GM18519 (cell line): ENCODE data around the gene DSCAM.
"Not testable (repeated sequence)": the region's sequence is repeated elsewhere in the genome, so short reads cannot be mapped to it uniquely, and the experiment has no call there.

ENCODE experiments used
- ATAC-seq: cut with Tn5 transposase; IDR thresholded peaks from one replicate; pipeline ENCODE4 v1.9.1; 2021; ENCODE audit warnings: mild to moderate bottlenecking, moderate library complexity; ENCODE audit not compliant: unreplicated experiment, low FRiP score

Gene DSCAM

DNA sequence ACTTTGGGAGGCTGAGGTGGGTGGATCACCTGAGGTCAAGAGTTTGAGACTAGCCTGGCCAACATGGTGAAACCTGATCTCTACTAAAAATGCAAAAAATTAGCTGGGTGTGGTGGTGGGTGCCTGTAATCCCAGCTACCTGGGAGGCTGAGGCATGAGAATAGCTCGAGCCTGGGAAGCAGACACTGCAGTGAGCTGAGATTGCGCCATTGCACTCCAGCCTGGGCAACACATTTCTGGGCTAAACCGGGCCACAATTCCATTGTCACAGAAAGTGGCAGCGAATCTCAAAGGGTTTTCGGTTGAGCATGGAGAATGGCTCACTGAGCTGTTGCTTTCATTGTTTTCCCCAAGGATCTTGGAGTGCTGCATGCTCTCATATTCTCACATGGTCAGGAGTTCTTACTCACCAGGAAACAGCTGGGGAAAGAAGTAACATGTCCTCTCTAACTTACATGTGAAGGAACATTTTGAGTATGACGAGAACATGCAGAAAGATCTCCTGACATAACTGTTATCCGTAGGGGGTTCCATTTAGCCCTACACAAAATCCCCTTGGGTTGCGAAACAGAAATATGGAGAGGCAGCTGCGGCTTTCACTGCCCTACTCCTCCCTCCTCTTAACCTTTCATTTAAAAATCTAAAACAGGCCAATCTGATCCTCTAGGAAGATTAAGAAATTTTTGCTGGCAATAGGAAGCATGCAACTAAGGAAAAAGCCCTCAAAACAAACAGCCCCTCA lies 638.6 kb downstream of the DSCAM start:
- ATAC-seq = no peak

DNA sequence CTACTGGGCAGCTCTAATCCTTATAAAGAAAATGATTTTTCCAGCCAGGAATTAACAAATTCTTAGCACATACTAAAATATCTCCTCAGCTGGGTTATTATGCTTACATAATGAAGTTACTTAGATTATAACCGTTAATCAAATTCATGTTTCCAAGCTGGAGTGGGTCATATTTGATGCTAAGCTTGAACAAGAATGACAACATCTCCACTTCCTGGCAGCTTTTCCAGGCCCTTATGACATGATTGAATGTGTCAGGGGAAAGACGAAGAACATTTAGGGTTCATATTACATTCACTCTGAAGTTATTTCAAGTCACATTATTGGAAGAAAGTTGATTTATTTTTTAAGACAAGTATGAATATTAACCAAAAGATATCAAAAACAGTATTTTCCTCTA lies 646.0 kb downstream of the DSCAM start:
- no peak for ATAC-seq

DNA sequence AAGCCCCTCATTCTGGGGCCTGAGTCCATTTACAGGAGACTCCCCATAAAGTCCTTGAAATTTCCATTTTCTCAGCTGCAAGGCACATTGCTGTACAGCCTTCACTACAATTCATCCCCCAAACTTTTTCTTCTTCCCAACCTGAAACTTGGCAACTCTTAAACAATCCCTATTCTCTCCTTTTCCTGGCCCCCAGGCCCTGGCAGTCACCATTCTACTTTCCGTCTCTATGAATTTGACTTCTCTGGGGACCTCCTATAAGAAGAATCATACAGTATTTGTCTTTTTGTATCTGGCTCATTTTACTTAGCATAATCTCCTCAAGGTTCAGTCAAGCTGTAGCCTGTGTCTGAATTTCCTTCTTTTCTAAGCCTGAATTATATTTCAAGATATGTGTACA lies 646.8 kb downstream of the DSCAM start:
- ATAC-seq = no peak

DNA sequence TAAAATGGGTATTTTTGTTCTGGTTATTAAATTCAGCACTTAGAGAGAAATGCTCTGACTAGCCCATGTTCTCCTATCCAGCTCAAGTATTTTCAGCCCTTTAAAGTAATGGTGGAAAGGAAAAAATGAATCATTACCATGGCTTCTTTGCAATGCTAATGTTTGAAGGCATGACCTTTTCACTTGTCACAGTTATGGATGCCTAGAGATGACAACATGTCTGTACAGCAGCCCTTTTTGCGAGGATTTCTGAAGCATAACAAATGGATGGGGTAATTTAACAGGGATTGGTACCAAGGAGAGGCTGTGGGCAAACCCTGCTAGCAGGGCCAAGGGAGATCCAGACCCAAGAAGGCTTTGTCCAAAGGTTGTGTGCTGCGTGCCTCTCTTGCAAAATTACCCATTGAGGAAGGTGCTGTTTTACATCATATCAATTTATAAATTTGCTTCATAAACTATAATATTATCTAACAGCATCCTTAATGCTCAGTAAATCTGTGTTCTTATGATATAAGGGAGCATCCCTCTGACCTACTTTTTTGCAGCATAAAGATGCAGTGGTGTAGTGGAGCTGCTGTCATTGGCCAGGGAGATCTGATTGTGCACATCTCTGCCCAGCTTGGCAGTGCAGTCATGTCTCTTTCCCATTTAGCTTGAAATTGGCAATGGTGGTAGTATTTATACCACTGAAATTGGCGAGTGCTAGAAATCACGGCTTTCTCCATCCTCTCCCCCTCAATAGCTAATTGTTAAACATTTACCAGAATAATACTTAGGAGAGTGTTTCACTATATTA lies 652.6 kb downstream of the DSCAM start:
- no peak for ATAC-seq

DNA sequence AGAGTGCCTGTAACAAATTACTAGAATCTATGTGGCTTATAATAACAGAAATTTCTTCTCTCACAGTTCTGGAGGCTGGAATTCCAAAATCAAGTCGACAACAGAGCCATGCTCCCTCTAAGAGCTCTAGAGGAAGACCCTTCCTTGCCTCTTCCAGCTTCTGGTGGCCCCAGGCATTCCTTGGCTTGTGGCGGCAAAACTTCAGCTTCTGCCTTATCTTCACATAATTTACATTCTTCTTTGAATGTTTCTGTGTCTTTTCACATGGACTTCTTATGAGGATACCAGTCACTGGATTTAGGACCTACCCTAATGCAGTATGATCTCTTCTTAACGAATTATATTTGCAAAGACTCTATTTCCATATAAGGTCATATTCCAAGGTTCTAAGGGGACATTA lies 655.3 kb downstream of the DSCAM start:
- ATAC-seq = no peak

DNA sequence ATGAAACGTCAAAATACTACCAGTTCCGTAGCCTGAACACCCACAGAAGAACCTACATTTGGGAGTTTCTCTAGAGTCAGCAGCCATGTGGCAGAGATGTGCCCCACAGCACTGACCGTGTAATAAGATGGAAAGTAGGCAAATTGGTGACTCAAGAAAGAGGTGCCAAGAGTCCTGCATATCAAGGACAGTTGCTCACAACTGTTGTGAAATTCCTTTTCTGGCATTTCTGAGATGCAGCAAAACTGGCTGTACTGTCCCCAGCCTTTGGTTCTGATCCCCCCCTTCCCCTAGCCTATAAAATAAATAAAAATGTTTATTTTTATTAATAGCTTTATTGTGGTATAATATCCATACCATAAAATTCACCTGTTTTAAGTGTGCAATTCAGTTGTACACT lies 655.8 kb downstream of the DSCAM start:
- ATAC-seq = no peak

DNA sequence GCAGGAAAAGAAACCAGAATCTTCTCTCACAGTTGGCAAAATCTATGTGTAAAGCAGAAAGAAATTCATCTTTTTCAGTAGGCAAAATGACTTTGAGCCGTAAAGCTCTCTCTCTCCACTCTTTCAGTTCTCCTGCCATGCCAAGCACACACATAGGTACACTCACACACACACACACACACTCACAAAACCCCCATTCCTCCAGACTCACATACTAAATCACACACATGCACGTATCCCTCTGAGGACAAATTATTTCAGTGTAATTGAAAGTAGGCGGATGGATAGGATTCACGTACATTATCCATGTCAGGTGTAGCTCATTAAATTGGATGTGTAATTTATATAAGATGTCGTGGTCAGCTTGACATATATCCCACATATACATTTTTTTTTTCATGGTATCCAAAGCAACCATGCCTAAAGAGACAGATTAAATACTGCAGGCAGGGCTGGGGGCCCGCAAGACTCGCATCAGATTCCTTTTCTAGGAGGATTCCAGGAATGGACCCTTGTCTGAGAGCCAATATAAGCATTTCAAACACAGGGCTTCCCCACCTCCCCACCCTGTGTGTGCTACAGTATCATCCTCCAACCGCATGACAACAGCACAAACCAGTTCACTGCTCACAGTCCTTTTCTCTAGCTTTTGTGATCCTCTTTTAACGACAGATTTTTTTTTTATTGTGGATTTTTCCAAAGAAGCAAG lies 658.9 kb downstream of the DSCAM start:
- no peak for ATAC-seq

DNA sequence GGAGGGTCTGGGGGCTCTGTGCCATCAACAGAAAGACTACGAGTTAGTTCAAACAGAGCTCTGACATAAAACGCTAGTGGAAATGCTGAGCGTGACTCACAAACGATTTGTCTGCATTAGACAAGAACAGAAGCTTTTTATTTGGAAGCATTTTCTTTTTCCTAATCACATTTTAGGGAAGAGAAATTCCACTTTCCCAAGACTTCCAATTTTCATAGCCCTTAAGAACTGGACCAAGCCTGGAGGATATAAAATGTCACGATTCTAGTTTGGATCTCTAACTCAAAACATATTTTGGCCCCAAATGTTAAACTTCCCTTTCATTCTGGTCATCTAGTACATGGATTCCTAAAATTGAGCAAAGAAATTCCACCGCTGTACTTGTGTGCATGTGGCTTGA lies 659.7 kb downstream of the DSCAM start:
- ATAC-seq = no peak

DNA sequence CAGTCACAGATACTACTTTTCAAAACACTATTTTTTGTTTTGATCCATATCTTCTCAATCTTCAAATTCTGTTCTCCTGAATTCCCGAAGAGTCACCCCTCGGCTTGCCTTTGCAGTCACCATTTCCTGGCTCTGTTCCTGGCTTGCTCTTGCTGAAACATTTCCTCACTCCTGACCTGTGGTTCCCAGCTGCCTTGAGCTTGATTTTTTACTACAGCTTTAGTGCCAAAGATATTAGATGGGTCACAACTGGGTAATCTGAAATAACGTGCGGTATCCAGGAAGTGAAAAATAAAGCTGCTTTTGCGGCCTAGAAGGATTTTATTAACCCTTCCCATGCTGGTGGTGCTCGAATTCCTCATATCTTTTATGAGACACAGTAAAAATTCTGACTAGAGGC lies 660.9 kb downstream of the DSCAM start:
- no peak for ATAC-seq

DNA sequence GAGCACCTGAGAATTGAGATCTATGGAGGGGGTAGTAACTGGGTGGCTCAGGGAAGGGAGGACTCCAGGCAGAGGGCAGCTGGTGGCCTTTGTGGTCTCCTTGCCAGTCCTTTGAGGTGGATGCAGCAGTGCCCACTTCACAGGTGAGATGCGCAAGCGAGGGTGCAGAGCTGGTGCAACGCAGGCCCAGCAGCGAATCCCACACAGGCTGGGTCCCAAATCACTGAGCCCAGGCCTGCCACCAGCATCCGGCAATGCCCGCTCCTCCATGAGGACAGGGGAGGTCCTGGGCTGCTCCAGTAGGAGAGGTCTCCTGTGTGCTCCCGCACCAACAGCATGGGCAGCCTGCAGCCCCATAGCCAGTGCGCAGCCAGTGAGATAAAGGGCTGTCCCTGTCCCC lies 661.8 kb downstream of the DSCAM start:
- no peak for ATAC-seq

DNA sequence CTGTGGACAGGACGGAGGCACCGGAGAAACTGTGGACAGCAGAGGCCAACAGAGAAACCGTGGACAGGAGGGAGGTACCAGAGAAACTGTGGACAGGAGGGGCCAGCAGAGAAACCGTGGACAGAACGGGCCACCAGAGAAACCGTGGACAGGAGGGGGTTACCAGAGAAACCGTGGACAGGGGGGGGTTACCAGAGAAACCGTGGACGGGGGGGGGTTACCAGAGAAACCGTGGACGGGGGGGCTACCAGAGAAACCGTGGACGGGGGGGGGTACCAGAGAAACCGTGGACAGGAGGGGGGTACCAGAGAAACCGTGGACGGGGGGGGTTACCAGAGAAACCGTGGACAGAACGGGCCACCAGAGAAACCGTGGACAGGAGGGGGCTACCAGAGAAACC lies 664.5 kb downstream of the DSCAM start:
- ATAC-seq = not testable (repeated sequence)

DNA sequence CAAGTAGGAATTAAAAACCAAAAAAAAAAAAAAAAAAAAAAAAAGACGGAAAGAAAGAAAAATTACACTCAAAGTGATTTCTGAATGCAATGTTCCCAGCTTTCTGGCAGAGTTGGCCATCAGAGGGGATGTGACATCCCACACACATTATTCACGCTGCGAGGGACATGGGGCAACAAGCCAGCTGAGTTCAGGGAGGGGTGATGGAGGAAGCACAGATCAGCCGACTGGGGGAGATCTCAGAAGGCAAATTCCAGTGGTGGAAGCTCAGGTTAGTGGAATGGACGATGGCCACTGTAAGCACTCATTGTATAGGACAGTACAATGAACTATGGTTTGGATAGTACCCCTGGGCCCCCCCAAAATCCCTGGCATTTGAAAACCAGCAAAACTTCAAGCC lies 667.8 kb downstream of the DSCAM start:
- no peak for ATAC-seq

DNA sequence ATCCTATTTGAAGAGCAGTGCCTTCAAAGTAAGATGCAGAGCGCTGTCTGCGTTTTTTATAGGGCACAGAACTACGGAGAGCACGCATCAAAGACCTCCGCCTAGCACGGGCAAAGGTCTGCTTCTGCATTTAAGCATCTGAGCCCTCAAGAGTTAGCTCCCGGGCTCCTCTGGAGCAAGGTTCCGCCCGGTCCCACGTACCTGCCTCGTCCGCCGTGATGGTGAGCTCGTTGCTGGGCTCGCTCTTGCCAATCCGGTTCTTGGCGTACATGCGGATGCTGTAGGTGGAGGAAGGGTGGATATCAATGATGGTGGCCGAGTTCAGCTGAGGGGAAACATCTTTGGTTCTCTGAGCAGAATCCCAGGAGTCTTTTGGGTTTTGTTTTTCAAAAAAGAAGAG lies 668.2 kb downstream of the DSCAM start:
- no peak for ATAC-seq

DNA sequence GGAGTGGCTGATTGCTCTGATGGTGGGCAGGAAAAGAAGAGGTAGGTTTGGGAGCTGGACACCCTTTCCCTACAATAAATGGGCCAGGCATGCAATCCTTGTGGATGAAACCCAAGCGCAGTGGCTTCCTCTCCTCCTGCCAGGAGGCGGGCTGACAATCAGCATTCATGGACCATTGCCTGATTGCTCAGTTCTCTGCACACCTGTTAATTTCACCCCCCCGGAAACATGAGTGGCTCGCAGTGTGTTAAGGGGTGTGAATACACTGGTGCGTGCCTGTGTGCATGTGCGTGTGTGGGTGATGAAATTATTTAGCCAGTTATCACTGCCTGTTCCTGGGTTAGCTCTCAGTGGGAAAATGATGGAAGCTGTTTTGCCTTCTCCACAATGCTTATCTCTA lies 669.0 kb downstream of the DSCAM start:
- ATAC-seq = no peak

DNA sequence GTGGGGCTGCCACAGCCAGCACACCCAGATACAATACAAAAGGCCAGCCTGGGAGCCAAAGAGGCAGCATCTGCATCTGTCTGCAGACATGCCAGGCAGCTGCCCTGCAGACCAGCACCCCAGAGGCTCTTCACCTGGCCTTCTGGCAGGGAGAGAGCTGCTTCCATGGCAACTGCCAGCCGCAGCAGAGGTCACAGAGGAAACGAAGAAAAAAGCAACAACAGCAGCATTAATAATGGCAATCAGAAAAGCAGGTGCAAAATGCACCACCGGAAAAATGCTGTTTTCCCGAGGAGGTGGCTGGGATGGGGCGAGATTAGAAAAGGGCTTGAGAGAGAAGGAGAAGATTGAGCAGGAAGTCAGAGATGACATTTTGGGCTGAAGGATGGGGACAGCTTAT lies 670.2 kb downstream of the DSCAM start:
- ATAC-seq = no peak

DNA sequence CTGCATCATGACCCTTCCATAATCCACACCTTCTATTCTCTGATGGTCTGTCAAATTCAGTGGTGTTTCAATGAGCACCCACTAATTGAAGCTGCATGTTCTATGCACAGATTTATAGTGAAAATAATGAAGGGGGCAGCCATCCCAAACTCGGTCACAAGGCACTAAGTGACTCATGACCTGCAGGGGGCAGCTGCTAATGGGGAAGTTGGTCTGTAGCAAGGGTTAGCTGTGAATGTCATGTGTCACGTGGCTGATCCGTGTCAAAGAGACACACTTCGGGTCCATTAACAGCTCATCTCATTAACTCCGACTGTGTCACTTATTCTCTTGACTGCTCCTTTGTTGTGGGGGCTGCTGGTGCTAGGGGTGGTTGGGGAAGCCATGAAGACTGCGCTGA lies 673.1 kb downstream of the DSCAM start:
- no peak for ATAC-seq

DNA sequence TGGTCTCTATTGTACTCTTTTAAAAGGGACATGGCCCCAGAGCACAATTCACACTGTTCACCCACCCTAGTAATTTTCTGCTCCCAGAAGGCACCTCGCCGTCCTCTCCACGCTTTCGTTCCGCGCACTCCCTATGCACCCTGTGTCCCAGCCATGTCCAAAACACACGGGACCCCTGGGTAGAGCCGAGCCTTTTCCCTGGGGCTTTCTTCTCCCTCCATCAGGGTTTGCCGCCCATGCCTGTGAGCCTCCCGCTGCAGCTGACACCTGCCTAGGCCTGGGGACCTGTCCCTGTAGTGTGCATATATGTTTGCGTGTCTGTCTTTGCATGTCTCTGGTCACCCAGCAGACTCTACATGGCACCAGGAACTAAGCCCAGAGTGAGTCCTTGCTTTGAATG lies 677.0 kb downstream of the DSCAM start:
- ATAC-seq = no peak

DNA sequence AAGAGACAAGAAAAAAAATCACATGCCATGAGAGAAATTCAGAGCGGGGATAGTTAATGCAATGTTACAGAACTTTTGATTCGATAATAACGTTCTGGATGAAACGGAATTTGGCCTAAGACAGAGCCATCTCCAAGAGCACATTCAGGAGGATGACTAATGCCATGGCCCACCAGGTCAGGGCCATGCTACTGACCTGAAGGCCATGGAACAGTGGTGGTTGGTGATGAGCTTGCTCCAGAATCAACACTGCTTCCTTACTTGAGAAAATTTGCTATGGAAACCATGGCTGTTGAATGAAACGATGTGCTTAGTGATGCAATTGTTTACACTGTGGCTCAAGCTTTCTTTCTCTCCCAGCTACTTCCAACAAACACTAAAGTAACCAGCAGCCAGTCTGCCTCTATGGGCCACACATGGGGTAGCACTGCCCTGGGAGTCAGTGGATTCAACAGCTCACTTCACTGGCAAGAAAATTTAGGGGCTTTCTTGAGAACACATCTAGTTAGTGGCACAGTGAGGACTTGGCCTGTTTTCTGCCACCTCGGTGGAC lies 680.6 kb downstream of the DSCAM start:
- no peak for ATAC-seq

DNA sequence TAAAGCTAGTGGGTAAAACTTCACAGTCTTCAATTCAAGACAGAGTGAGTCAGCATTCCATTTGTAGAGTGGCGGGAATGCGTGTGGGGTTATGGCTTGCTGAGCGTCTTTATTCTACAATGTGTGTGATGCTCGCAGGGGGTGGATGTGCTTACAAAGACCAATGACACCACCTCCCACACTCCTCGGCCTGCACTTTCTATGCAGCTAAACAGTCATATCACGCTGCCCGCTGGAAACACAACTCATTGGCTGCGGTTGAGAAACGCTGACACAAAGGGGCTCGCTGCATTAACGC lies 681.2 kb downstream of the DSCAM start:
- no peak for ATAC-seq

DNA sequence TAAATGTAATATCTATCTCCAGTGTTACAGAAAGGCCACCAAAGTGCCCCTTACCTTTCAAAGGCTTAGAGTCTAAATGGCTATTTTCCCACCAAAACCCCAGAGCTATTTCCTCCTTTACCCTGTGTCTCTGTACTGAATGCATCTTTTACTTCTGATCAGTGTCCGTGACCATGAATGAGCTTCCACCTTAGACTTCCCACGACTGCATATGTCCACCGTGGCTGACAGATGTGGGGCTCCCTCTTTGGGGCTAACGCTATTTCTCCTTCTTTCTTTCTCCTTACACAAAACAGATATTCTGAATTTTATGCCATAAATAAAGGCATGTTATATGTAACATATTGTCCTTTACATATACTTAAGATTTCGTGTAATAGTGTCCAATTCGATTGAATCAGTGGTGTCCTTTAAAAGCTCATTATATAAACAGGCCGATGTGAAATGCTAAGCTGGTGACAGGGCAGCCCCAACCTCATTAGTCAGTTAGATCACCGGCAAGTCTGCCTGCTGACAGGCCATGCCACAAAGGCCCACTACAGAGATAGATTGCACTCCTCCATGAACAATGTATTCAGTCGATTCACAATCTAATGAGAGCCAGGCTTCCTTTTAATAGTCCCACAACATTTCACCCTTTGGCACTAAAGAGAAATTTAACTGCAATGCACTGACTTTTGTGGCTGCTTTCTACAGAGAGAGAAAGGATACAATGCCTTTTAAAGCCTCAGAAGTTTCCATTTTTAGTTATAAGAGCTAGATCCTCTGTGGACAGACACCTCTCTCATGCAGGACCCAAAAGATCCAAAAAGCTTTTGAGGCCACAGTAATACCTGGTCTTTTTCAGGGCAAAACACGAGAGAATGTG lies 681.8 kb downstream of the DSCAM start:
- no peak for ATAC-seq

DNA sequence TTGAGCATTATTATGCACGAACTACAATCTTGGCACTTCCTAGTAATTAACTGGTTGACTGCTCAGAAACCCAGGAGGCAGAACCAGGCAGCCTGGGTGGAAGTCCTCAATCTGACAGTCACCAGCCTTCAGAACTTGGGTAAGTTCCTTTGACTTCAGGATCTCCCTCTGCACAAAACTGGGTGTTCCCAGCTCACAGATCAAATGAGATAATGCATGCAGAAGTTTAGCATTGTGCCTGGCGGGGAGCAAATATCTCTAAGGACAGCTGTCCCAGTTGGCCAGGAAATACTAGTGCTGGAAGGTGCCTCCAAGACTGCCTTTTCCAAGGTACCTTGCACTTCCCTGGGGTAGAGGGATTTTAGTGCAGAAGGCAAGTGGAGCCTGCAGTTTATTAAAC lies 684.9 kb downstream of the DSCAM start:
- no peak for ATAC-seq
